Measurements from ENCODE around the gene MLPH. TPM values are rescaled to one million over a fixed set of nuclear protein-coding genes. Genes with fewer than 3 reads are reported as not detected.

Gene MLPH
- total RNA-seq, 1 experiment from 2014 or later: 7.7 TPM

DNA sequence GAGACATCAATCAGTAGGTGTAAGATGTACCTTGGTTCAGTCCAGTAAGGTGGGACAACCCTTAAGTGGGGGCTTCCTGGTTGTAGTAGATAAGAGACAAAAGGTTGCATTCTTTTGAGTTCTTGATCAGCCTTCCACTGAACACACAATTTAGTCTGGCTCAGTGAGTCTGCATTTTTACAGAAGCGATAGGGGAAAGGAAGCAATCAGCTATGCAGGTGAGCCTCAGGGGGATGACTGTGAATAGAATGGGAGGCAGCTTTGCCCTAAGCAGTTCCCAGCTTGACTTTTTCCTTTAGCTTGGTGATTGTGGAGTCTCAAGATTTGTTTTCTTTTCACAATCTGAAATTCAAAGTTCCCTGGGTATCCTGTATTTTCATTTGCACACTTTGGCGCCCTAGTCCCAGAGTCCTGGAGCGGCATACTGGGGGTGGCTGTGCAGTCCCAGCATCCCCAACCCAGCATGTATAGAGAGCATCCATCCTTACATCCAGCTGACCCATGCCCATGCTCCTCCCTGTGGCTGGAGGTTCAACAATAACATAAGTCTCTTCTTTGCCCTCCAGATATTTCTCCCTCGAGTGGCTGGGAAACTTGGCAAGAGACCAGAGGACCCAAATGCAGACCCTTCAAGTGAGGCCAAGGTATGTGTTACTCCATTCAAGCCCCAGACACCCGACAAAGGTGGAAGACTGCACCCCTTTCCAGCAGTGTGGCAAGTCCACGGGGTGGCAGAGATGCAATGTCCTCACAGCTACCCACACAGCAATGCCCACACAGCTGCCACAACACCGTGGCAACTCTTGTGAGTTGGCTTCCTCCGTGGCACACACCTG is 59.2 kb downstream of the MLPH start:
- DNase-seq (ENCODE audit: low spot score): no peak

- DNase-seq (ENCODE audit: low spot score): no peak
Measured at GRCh38 chr2:237546876-237547395, 59.9 kb downstream of the MLPH start.

DNA sequence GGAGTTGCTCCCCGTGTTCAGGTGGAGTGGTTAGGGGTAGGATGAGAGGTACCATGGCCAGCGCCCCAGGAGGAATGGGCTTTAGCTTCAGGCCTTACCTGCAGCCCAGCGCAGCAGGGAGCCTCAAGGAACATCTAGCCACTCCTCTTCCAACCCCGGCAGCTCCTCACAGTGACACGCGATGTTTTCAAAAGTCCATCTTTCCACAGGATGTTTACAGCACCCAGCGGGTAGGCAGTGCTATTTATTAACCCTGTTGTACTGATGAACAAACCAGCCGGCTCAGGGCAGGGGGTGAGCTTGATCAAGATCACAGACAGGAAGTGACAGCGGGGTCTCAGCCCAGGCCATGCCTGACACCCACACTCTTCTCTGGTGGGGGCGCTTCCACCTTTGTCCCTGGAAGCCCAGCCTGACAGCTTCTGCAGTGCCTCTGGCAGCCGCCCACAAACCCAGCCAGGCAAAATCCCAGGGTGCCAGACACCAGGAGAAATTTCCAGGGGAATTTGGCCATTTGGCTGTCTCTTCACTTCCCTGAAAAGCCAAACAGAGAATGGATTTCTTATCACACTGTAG is 60.9 kb downstream of the MLPH start:
- DNase-seq (ENCODE audit: low spot score): peak; percentile 20

GRCh38 chr2:237549216-237549615 is 62.2 kb downstream of the MLPH start:
- no peak for DNase-seq (ENCODE audit: low spot score)

- no peak for DNase-seq (ENCODE audit: low spot score)
Measured at GRCh38 chr2:237549643-237550415, 62.8 kb downstream of the MLPH start.

- DNase-seq (ENCODE audit: low spot score): no peak
Measured at GRCh38 chr2:237551071-237551574, 64.1 kb downstream of the MLPH start.

DNA sequence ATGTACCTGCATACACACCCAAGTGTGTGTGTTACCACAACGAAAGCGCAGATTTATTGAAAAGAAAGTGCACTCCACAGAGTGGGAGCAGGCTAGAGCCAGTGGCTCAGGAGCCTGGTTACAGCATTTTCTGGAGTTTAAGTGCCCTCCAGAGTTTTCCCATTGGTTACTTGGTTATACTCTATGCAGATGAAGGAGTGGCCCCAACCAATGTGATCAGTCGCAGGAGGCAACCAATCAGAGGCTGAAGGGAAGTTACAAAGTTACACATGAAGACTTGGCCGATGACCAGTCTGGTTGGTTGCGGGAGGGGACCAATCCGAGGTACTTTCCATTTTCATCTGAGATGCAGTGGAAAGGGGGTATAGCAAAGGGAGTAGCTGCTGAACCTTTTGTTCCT is 65.9 kb downstream of the MLPH start:
- DNase-seq (ENCODE audit: low spot score): no peak

DNA sequence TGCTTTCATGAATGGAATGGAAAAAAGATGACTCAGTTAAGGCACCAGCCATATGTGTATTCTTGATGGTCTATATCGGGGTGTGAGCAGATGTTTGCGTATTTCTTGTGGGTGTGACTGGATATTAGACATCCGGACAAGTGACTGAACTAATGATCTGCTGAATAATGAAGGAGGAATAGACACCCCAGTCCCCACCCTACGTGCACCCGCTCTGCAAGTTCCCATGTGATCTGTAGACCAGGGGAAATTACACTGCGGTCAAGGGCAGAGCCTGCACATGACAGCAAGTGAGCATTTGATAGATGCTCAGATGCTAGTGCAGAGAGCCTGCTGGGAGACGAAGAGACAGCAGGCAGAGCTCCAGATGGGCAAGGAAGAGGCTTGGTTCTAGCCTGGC is 66.9 kb downstream of the MLPH start:
- DNase-seq (ENCODE audit: low spot score): no peak

DNA sequence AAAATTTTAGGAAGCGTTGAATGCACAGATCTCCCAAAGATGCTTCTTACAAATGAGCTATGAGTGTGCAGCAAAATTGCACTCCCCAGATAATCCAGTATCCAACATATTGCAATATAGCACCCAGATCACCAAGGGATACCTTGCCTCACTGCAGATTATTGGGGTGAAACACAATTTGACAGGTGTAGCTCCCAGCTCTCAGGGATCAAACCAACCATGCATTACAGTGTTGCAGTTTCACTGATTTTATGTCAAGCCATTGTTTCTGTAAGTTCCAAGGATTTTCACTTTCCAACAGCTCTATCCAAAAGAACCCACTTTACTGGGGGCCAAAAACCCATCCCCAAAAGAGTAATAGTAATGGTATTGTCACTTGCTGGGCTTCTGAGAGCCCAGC is 68.5 kb downstream of the MLPH start:
- no peak for DNase-seq (ENCODE audit: low spot score)

GRCh38 chr2:237556773-237557632 is 70.0 kb downstream of the MLPH start:
- DNase-seq (ENCODE audit: low spot score): no peak

DNA sequence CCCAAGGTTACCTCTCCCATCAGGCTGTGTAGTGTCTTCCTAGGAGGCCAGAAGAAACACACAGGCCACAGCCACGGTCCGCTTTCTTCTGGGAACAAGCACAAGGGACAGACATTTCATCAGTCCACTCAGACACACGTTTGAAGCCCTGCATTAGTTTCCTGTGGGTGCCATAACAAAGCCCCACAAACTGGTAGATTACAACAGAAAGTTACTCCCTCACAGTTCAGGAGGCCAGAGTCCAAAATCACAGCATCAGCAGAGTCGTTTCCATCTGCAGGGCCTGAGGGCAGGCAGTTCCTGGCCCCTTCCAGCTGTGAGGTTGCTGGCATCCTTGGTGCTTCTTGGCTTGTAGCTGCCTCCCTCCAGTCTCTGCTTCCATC is 70.6 kb downstream of the MLPH start:
- no peak for DNase-seq (ENCODE audit: low spot score)

DNA sequence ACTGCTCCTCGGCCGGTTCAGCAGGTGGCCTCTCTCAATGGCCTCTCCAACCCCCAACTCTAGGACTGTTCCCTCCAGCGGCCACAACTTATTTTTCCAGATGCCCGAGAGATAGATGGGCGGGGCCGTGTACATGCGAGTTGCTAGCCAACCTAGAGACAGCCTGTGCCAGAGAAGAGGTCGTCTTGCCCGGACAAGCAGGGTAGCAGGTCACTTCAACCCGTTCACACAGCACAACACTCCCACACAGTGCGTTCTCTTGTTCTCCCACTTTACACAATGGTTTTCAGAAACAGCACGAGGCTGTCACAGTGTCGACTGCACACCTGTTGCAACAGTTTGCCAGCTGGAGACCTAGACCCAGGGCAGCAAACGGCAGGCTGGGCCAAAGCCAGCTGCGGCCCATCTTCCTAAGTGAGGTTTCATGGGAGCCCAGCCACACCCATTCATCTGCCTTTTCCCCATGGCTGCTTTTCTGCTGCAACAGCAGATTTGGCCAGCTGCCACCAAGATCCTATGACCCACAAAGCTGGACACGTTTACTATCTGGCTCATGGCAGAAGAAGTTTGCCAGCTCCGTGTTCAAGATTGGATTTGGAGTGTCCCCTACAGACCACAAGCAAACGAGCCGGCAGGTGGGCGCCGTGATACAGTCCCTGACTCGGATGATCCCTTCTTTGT is 72.0 kb downstream of the MLPH start:
- DNase-seq (ENCODE audit: low spot score): no peak

- no peak for DNase-seq (ENCODE audit: low spot score)
Measured at GRCh38 chr2:237561221-237561620, 74.2 kb downstream of the MLPH start.

- DNase-seq (ENCODE audit: low spot score): no peak
Measured at GRCh38 chr2:237563816-237564215, 76.8 kb downstream of the MLPH start.

- no peak for DNase-seq (ENCODE audit: low spot score)
Measured at GRCh38 chr2:237564526-237565131, 77.6 kb downstream of the MLPH start.

GRCh38 chr2:237565974-237566373 is 78.9 kb downstream of the MLPH start:
- no peak for DNase-seq (ENCODE audit: low spot score)

GRCh38 chr2:237566401-237567235 is 79.6 kb downstream of the MLPH start, which contains the start of gene PRLH:
Gene PRLH (plus strand): TSS chr2:237566574. CDS start chr2:237566574, 0 bp downstream.
- DNase-seq (ENCODE audit: low spot score): no peak

DNA sequence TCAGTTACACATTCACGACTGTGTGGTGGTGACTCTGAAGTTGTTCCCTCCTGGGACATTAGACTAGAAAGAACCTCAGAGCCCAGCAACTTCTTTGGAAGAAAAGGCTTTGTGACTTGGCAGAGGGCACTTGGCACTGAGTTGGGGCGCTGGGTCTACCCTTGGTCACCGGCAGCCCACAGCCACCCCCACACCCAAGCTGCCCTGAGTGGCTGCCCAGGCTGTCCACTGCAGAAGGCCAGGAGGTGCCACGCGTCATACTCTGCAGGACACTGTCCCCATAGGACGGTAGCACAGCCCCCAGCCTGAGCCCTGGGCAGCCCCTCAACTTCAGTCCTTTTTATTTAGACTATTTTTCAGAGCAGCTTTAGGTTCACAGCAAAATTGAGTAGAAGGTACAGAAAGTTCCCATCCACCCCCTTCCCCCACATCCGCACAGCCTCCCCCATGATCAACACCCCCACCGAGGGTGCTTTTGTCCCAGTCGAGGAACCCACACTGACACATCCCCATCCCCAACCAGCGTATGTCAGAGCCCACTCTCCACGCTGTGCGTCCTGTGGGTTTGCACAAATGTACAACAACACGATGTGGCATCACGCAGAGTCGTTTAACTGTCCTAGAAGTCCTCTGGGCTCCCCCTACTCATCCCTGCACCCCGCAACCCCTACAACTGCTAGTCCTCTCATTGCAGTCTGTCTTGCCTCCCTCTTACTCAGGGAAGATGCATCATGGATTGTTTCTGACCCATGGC is 80.4 kb downstream of the MLPH start:
- no peak for DNase-seq (ENCODE audit: low spot score)
